GM03348 (cell line): Measurements from ENCODE around the gene CST4.
"Not testable (repeated sequence)": the region's sequence is repeated elsewhere in the genome, so short reads cannot be mapped to it uniquely, and the experiment has no call there.

Experiments
- DNase-seq: peaks from one replicate; pipeline ENCODE4 v3.0.0; 2012; ENCODE audit warnings: low spot score

The CST4 gene

DNA sequence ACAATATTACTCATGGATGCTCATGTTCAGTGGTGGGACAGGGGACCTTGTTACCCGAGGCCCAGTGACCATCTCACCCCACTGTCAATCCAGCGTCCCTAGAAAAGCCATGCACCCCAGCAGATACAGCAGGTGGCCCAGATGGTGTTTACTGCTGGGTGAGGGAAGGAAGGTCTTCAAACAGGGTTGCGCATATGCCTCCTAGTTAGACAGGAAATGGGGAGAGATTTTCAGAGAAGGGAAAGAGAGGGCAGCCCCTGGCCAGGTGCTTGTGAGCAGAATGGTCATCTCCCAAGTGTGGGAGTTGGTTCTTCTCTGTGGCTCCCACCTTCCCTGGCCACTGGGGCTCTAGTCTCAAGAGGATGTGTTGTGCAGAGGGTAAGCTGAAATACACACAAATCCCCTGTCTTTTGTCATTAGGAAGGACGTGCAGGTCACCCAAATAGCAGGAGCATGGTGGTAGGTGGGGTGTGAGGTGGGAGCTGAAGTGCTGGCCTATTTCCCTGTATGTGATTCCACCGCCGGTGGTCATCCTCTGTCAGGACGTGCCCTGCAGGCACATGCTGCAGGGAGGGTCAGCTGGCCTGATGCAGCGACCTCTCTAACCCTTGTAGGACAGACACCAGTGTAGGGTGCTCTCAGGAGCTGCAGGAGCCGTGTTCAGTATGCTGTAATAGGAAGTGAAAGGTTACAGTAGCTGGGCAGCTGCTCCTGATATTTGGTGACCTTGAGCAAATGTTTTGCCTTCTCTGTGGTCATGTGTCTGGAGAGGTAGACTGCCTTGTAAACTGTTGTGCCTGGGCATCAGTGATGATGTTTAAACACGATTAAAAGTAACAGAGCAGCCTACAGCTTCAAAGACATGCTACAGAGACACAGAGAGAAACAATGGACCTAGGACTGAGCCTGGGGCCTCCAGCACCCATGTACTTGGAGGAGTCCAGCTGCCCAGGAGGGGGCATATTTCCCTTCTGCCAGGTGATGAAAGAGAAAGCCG, 47.9 kb downstream of the CST4 start:
- no peak for DNase-seq

DNA sequence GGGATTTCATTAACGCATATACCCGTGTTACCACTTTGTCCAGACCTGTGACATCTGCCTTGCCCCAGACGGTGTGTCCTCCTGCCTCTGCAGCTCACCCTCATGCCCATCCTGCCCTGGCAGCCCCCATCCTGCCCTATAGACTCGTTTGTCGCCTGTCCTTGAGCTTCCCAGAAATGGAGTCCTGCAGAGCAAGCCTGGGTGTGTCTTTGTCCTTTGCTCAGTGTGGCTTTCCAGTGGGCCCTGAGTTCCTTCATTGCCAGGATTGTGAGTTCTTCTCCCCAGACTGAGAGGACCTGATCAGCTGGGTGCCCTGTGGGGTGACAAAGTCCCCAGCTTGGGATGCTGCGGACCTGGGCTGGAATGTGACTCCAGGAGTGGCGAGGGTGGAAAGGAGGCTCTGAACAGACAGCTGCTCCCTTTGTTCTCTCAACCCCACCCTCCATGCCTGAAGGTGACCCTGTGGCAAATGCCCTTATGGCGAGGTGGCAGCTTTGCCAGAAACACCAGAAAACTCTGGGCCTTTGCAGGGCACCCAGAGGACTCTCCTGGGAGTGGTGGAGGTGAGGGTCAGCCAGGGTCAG, 48.7 kb downstream of the CST4 start:
- no peak for DNase-seq

DNA sequence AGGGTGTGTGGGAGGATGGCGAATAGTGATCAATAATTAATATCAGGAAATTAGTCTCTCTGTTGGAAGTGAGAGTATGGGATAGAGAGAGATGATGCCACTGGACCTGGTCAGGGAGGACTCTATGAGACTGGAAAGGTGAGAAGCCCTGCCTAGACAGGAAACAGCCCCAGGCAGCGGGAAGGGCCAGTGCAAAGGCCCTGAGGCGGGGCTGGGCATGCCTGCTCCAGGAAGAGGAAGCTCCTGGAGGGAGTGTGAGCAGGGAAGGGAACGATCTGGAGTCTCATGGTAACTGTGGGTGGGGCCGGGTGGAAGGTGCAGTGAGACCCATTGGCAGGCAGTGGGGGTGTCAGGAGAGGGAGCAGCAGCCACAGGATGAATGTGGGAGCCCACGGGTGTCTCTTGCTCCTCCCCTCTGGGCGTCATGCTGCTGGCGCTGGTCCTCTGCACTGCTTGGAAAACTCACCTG, 49.3 kb downstream of the CST4 start:
- DNase-seq, result no peak

DNA sequence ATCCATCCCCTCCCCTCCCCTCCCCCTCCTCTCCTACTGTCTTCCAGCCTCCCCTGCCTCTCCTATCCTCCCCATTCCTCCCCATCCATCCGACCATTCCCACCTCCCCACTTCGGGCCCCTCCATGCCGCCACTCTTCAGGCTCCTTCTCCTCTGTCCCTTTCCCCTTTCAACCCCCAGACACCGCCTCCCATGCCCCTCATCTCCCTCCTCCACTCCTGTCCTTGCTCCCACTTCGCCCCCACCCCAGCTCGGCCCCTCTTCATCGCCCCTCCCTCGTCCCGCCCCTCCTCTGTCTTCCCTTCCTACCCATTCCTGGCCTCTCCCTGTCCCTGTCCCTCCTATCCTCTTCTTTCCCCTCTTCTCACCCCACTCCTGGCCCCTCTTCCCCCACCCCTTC, 50.5 kb downstream of the CST4 start:
- no peak for DNase-seq

DNA sequence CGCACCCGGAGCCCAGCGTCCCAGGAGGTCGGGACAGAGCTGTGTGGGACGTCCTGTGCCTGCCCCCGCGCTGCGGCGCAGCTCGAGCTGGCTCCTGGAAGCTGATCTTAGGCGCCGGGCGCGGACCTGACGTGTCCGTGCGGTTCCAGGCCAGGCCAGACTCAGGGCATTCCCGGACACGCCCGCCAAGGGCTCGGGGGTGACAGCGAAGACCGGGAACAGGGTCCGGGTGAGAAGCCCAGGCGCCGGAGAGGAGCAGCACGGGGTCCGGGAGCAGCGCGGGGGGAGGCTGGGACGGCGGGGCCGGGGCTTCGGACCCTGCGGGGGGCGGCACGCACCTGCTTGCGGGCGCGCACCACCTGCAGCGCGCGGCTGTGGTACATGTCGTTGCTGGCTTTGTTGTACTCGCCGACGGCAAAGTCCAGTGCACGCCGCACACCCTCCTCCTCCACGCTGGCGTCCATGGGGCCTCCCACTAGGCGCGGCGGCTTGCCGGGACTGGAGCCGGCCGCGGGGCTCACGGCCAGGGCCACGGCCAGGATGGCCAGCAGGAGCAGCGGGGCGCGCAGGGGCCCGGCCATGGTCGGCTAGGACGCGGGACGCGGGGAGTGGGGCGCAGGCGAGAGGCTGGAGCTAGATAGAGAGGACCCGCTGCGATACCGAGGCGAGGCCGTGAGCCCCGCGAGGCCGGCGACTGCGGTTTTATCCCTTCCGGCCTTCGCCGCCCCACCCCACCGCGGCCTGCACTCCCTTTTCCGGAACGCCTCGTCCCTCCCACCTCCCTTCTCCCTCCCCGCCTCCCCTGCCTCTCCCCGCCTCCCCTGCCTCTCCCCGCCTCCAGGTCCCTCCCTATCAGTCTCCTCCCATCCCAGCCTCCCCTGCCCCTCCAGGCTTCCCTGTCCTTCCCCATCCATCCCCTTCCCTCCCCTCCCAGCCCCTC, 51.3 kb downstream of the CST4 start, which contains the start of gene CST3:
Gene CST3, minus strand, starts transcription at position 674 of the 940 bp plus-strand sequence. Its CDS starts 93 bp downstream, at position 581.
- DNase-seq, result peak; percentile 98

DNA sequence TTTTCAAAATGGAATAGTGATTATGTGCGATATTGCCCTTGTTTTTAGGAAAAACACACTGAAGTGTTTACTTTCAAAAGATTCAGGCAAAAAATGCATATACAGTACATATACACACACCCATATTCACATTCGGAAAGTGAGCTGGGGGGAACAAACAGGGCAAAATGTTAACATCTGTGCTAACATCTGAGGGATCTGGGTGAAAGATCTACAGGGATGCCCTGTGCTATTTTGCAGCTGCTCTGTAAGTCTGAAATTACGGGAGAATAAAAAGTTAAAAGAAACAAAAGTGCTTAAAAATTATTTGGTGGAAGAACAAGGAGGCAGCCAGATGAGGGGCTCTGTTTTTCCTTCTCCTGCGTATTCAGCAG, 51.9 kb downstream of the CST4 start:
- DNase-seq, result no peak

DNA sequence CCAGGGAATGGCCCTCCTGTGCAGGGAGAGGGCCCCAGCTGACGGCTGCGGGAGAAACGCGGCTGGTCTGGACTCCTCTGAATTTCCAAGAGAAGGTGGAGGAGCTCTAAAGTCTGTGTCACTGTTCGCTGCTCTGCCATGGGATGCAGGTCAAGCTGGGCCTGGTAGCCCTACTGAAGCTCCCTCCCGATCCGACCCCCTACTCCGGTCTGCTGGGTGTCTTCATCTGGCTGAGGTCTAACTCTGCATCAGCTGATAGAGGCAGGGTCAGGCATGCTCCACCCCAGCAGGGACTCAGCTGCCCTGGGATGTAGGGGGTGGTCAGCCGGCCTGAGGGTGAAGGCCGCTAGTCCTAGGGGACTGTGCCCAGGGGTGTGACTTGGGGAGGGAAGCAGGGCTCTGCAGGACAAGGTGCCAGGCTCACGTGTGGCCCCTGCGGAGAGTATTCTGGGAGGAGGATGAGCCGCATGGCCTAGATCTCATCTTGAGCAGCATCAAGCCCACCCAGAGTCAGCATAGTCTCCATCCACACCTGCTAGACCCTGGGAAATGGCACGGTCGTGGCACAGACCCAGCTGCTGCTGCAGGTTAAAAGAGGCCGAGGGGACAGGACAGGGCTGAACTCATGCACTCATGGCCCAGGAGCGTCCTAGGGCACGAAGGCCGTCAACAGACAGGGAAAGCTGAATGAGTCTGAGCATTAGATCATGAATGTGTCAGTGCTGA, 52.5 kb downstream of the CST4 start:
- DNase-seq, result no peak

DNA sequence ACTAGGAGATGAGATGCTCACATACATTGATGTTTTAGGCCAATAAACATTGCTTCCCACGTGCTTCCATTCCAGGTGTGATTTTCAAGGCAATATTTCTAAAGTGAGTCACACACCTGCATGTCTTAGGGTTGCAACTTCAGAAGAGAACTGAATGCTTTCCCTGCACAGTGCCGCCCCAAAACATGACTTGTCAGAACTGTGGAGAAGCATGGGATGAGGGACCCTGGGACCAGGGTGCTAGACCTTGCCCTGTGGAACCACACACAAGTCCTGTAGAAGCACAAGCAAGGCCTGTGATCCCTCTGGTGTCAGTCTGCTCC, 53.1 kb downstream of the CST4 start:
- DNase-seq, result not testable (repeated sequence)
